ENCODE data around the gene TBC1D9.

GRCh38 chr4:140690093-140690492, 66.1 kb downstream of the TBC1D9 start:
- TF ChIP-seq, protein P1, sequence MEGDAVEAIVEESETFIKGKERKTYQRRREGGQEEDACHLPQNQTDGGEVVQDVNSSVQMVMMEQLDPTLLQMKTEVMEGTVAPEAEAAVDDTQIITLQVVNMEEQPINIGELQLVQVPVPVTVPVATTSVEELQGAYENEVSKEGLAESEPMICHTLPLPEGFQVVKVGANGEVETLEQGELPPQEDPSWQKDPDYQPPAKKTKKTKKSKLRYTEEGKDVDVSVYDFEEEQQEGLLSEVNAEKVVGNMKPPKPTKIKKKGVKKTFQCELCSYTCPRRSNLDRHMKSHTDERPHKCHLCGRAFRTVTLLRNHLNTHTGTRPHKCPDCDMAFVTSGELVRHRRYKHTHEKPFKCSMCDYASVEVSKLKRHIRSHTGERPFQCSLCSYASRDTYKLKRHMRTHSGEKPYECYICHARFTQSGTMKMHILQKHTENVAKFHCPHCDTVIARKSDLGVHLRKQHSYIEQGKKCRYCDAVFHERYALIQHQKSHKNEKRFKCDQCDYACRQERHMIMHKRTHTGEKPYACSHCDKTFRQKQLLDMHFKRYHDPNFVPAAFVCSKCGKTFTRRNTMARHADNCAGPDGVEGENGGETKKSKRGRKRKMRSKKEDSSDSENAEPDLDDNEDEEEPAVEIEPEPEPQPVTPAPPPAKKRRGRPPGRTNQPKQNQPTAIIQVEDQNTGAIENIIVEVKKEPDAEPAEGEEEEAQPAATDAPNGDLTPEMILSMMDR (conservative IDR thresholded peaks at IDR 0.05) = no peak
- TF ChIP-seq EZH2 (IDR thresholded peaks at IDR 0.05; ENCODE audit: low read depth) = no peak

Data from PC-9 (cell line).